Spleen (tissue), 11 donors: ENCODE measurements around the gene EMC10. TPM values are rescaled to one million over a fixed set of nuclear protein-coding genes. Genes with fewer than 3 reads are reported as not detected.
A peak's percentile ranks its signal among the peaks of the same experiment; 100 is the strongest.

Experiments used
- DNase-seq: peaks from one replicate; pipeline ENCODE4 v3.0.0-alpha.2; 2020
- H3K27ac ChIP-seq, 8 donors: fragments of 200-600 bp; sonication (generic) in 7 of 8; 1 replicate in 4 of 8; 2 replicates in 4 of 8; pipeline versions ENCODE4 v1.5.0 to v1.8.0; 2016 to 2021; ENCODE audit warnings: inconsistent platforms in 4 of 8, mild to moderate bottlenecking in 4 of 8, moderate library complexity in 1 of 8
- H3K27me3 ChIP-seq, 7 donors: fragments of 200-600 bp; sonication (generic) in 6 of 7; replicated peaks in 1 of 7; 1 replicate in 4 of 7; 2 replicates in 3 of 7; pipeline versions ENCODE4 v1.5.0 to v1.8.0; 2016 to 2021; ENCODE audit warnings: inconsistent platforms in 3 of 7, mild to moderate bottlenecking in 1 of 7
- H3K36me3 ChIP-seq, 6 donors: fragments of 200-600 bp; sonication (generic) in 5 of 6; 1 replicate in 4 of 6; 2 replicates in 2 of 6; pipeline versions ENCODE4 v1.5.0 to v1.8.0; 2016 to 2021; ENCODE audit warnings: inconsistent platforms in 2 of 6
- H3K4me1 ChIP-seq, 6 donors: fragments of 200-600 bp; sonication (generic) in 5 of 6; 1 replicate in 3 of 6; 2 replicates in 3 of 6; pipeline versions ENCODE4 v1.5.0 to v1.8.0; 2016 to 2021; ENCODE audit warnings: inconsistent platforms in 3 of 6
- H3K4me3 ChIP-seq, 8 donors: fragments of 200-600 bp; sonication (generic) in 7 of 8; 1 replicate in 4 of 8; 2 replicates in 4 of 8; pipeline versions ENCODE4 v1.5.0 to v1.8.0; 2016 to 2021; ENCODE audit warnings: inconsistent platforms in 4 of 8, mild to moderate bottlenecking in 4 of 8, moderate library complexity in 2 of 8
- H3K9me3 ChIP-seq, 8 donors: fragments of 200-600 bp; sonication (generic) in 7 of 8; 1 replicate in 4 of 8; 2 replicates in 4 of 8; pipeline versions ENCODE4 v1.5.0 to v1.8.0; 2016 to 2021; ENCODE audit warnings: inconsistent platforms in 4 of 8
- POLR2A ChIP-seq, 3 donors: fragments of 450-650 bp; IDR thresholded peaks; one replicate each; pipeline ENCODE4 v1.5.1; 2017; ENCODE audit warnings: antibody characterized with exemption in 3 of 3, mild to moderate bottlenecking in 1 of 3
- POLR2AphosphoS5 ChIP-seq, 3 donors: sonication (generic); formaldehyde crosslinking; IDR thresholded peaks; one replicate each; pipeline ENCODE4 v1.5.1; 2017; ENCODE audit warnings: antibody characterized with exemption in 3 of 3
- WGBS, 5 donors: extraction: QIAGEN DNeasy Blood & Tissue Kit in 3 of 5; methylation state at CpG; one replicate each; pipeline versions ENCODE4 v1.1.5 to v1.1.7; 2013 to 2018; 5-methylcytosine and 5-hydroxymethylcytosine counted together
- intact Hi-C: fragments of 100-400 bp; cut with DNase I; formaldehyde crosslinking; loops from one replicate; pipeline ENCODE4 v1.15.0; 2023; ENCODE audit warnings: low total_unique reads
- polyA plus RNA-seq, 3 donors: library from polyadenylated mRNA; stranded (reverse); fragments of 200-250 nt; gene quantifications; one replicate each; pipeline ENCODE4 v1.2.1, GENCODE V29; 2013
- total RNA-seq, 7 donors: library from RNA; depleted of rRNA in 3 of 7; stranded (reverse); fragments of >200 nt in 3 of 7; fragmentation: NEBNext Ultra II Directional in 4 of 7; extraction: Animal tissue kit (Norgen Biotek cat#: 25700) in 4 of 7; gene quantifications; one replicate each; pipeline versions ENCODE4 v1.1.0 to v1.2.1, GENCODE V29; 2016 to 2021
- TF ChIP-seq, protein P1 (sequence below), 11 experiments: fragments of 200-600 bp in 7 of 11; fragments of 450-650 bp in 4 of 11; sonication (generic) in 4 of 11; IDR thresholded peaks in 8 of 11; conservative IDR thresholded peaks in 3 of 11; 1 replicate in 7 of 11; 2 replicates in 4 of 11; pipeline versions ENCODE4 v1.4.0 to v1.8.0; 2016 to 2021; ENCODE audit warnings: antibody characterized with exemption in 11 of 11, inconsistent platforms in 4 of 11, mild to moderate bottlenecking in 1 of 11
- donor health status: healthy with polysubstance abuse.
- donor health status: DM: no; HTN: no; CAD: no; lungs with moderate emphysema.
- donor health status: DM: no; HTN: no; CAD: no.
- donor health status: Bipolar disorder and iron deficiency.
- donor health status: healthy.
- donor health status: DM: no; HTN: no; CAD: no.
- donor health status: DM: yes; HTN: yes; CAD: no.

Gene EMC10
- total and polyA plus RNA-seq, 10 donors = 31.0 to 72.6 (median 60.1) TPM

GRCh38 chr19:50475736-50476223, 527 bp upstream of the EMC10 start:
- Histone ChIP-seq H3K27ac (peak overlapping the region in 7 of 8 donors; percentile 58 to 93 (median 86)), H3K9me3 (no peaks in the 10 kb centered on the region), H3K27me3 (no peaks in the 10 kb centered on the region), H3K4me1 (peaks cover 13 to 40% (median 26%) of the 10 kb centered on the region in 6 donors), H3K4me3 (peak overlapping the region in 5 of 8 donors; percentile 75 to 98 (median 95)), H3K36me3 (peaks cover 3 to 31% (median 28%) of the 10 kb centered on the region in 6 donors)
- intact Hi-C loops = no loop called here
- no peak for DNase-seq
- 74 to 86% (median 78%) methylated on average over 27 to 29 of the region's 29 CpGs for WGBS, 5 donors
- TF ChIP-seq POLR2AphosphoS5 (IDR thresholded peaks at IDR 0.05) (no peak), POLR2A (IDR thresholded peaks at IDR 0.05) (no peak)
- TF ChIP-seq, protein P1, sequence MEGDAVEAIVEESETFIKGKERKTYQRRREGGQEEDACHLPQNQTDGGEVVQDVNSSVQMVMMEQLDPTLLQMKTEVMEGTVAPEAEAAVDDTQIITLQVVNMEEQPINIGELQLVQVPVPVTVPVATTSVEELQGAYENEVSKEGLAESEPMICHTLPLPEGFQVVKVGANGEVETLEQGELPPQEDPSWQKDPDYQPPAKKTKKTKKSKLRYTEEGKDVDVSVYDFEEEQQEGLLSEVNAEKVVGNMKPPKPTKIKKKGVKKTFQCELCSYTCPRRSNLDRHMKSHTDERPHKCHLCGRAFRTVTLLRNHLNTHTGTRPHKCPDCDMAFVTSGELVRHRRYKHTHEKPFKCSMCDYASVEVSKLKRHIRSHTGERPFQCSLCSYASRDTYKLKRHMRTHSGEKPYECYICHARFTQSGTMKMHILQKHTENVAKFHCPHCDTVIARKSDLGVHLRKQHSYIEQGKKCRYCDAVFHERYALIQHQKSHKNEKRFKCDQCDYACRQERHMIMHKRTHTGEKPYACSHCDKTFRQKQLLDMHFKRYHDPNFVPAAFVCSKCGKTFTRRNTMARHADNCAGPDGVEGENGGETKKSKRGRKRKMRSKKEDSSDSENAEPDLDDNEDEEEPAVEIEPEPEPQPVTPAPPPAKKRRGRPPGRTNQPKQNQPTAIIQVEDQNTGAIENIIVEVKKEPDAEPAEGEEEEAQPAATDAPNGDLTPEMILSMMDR (IDR thresholded peaks at IDR 0.05 in 8 of 11, conservative IDR thresholded peaks at IDR 0.05 in 3 of 11) = no peak

GRCh38 chr19:50476907-50477238, 566 bp downstream of the EMC10 start:
- H3K27ac ChIP-seq = peak overlapping the region in 6 of 8 donors; percentile 50 to 93 (median 86)
- peak overlapping the region; percentile 71 to 98 (median 88) for H3K4me3 ChIP-seq
- WGBS, 5 donors = 17 to 26% (median 20%) methylated on average over 20 of the region's 20 CpGs
- no peaks in the 10 kb centered on the region for H3K27me3 ChIP-seq
- TF ChIP-seq, protein P1 (IDR thresholded peaks at IDR 0.05 in 8 of 11, conservative IDR thresholded peaks at IDR 0.05 in 3 of 11) = no peak
- TF ChIP-seq POLR2A (IDR thresholded peaks at IDR 0.05) (no peak), POLR2AphosphoS5 (IDR thresholded peaks at IDR 0.05) (no peak)
- DNase-seq = no peak
- H3K36me3 ChIP-seq = peaks cover 3 to 42% (median 39%) of the 10 kb centered on the region in 6 donors
- H3K4me1 ChIP-seq = peaks cover 13 to 40% (median 26%) of the 10 kb centered on the region in 6 donors
- H3K9me3 ChIP-seq = no peaks in the 10 kb centered on the region
- intact Hi-C loops = no loop called here

GRCh38 chr19:50477751-50478515, 1.6 kb downstream of the EMC10 start:
- TF ChIP-seq POLR2A (IDR thresholded peaks at IDR 0.05) (no peak), POLR2AphosphoS5 (IDR thresholded peaks at IDR 0.05) (no peak)
- TF ChIP-seq, protein P1 (IDR thresholded peaks at IDR 0.05 in 8 of 11, conservative IDR thresholded peaks at IDR 0.05 in 3 of 11) = no peak
- peak; percentile 71 for DNase-seq

More at GRCh38 chr19:50477751-50478515, 1.6 kb downstream of the EMC10 start:
- H3K27ac ChIP-seq = no peak overlapping the region
- H3K4me1 ChIP-seq = peaks cover 13 to 40% (median 26%) of the 10 kb centered on the region in 6 donors
- intact Hi-C loops = no loop called here
- 94 to 98% (median 96%) methylated on average over 17 of the region's 17 CpGs for WGBS, 5 donors
- peak overlapping the region in 3 of 8 donors; percentile 75 to 98 (median 84) for H3K4me3 ChIP-seq
- H3K27me3 ChIP-seq = no peaks in the 10 kb centered on the region
- H3K9me3 ChIP-seq = no peaks in the 10 kb centered on the region
- H3K36me3 ChIP-seq = peaks cover 3 to 53% (median 49%) of the 10 kb centered on the region in 6 donors
